ENCODE results near the gene DGKI. TPM values are rescaled to one million over a fixed set of nuclear protein-coding genes. Genes with fewer than 3 reads are reported as not detected.

The DGKI gene
- total and polyA plus RNA-seq, 2 experiments from 2014 or later = 0.16 to 1.0 TPM

DNA sequence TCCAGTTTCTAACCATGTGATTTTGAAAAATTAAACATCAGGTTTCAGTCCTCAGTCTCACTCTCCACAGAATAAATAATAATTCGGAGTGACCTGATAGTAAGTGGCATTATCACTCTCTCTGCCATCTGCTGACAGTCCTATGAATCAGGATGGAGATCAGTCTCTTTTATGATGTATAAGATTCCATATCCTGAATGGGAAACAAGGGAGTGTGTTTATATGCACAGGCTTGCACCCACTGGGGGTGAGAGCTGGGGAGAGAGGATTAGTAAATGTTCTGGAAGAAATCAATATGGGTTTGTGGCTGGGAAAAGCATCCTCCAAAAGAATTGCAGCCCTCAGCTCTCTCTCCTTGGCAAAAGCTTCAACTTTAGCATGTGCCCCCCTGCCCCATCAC is 45.3 kb downstream of the DGKI start:
- H3K27me3 ChIP-seq (ENCODE audit: insufficient read depth) = no peaks in the 10 kb centered on the region
- H3K9me2 ChIP-seq (ENCODE audit: insufficient read depth) = peaks cover 6% of the 10 kb centered on the region; the same call in 1 of the 2 replicates
- ATAC-seq (no peak), DNase-seq (ENCODE audit: low spot score) (no peak)
- H3K4me2 ChIP-seq = no peak overlapping the region
- Mint-ChIP-seq H3K27ac (no peak overlapping the region), H3K4me3 (no peak overlapping the region), H3K9me3 (0 out of 3 replicates have a peak, but pooled peaks cover 2% of the 10 kb centered on the region), H3K27me3 (ENCODE audit: insufficient read depth, low read depth, poor library complexity) (no peaks in the 10 kb centered on the region), H3K36me3 (ENCODE audit: low read depth) (peaks cover under 1% of the 10 kb centered on the region; the same call in 1 of the 3 replicates), H3K4me1 (peaks cover 21% of the 10 kb centered on the region)
- no peaks in the 10 kb centered on the region for H4K20me1 ChIP-seq (replicated peaks; ENCODE audit: insufficient read depth)
- no peak overlapping the region for H2AFZ ChIP-seq
- H3F3A ChIP-seq (replicated peaks; ENCODE audit: low read depth) = no peaks in the 10 kb centered on the region
- H3K36me3 ChIP-seq (ENCODE audit: insufficient read depth) = no peaks in the 10 kb centered on the region
- no peaks in the 10 kb centered on the region for H3K79me2 ChIP-seq (replicated peaks; ENCODE audit: insufficient read depth)
- no peak for TF ChIP-seq JUNB (IDR thresholded peaks at IDR 0.05; ENCODE audit: unreplicated experiment)
- TF ChIP-seq, protein P1, sequence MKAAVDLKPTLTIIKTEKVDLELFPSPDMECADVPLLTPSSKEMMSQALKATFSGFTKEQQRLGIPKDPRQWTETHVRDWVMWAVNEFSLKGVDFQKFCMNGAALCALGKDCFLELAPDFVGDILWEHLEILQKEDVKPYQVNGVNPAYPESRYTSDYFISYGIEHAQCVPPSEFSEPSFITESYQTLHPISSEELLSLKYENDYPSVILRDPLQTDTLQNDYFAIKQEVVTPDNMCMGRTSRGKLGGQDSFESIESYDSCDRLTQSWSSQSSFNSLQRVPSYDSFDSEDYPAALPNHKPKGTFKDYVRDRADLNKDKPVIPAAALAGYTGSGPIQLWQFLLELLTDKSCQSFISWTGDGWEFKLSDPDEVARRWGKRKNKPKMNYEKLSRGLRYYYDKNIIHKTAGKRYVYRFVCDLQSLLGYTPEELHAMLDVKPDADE (IDR thresholded peaks at IDR 0.05) = no peak
- TF ChIP-seq, protein P2, sequence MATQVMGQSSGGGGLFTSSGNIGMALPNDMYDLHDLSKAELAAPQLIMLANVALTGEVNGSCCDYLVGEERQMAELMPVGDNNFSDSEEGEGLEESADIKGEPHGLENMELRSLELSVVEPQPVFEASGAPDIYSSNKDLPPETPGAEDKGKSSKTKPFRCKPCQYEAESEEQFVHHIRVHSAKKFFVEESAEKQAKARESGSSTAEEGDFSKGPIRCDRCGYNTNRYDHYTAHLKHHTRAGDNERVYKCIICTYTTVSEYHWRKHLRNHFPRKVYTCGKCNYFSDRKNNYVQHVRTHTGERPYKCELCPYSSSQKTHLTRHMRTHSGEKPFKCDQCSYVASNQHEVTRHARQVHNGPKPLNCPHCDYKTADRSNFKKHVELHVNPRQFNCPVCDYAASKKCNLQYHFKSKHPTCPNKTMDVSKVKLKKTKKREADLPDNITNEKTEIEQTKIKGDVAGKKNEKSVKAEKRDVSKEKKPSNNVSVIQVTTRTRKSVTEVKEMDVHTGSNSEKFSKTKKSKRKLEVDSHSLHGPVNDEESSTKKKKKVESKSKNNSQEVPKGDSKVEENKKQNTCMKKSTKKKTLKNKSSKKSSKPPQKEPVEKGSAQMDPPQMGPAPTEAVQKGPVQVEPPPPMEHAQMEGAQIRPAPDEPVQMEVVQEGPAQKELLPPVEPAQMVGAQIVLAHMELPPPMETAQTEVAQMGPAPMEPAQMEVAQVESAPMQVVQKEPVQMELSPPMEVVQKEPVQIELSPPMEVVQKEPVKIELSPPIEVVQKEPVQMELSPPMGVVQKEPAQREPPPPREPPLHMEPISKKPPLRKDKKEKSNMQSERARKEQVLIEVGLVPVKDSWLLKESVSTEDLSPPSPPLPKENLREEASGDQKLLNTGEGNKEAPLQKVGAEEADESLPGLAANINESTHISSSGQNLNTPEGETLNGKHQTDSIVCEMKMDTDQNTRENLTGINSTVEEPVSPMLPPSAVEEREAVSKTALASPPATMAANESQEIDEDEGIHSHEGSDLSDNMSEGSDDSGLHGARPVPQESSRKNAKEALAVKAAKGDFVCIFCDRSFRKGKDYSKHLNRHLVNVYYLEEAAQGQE (IDR thresholded peaks at IDR 0.05; ENCODE audit: unreplicated experiment) = no peak
- no peak for TF ChIP-seq STAT1 (IDR thresholded peaks at IDR 0.05; ENCODE audit: unreplicated experiment)
- TF ChIP-seq ZNF114 (CRISPR knock-in tag; IDR thresholded peaks at IDR 0.05) = no peak
- no peak for TF ChIP-seq ZNF331 (CRISPR knock-in tag; IDR thresholded peaks at IDR 0.05; ENCODE audit: low read depth)
- TF ChIP-seq, protein P3, sequence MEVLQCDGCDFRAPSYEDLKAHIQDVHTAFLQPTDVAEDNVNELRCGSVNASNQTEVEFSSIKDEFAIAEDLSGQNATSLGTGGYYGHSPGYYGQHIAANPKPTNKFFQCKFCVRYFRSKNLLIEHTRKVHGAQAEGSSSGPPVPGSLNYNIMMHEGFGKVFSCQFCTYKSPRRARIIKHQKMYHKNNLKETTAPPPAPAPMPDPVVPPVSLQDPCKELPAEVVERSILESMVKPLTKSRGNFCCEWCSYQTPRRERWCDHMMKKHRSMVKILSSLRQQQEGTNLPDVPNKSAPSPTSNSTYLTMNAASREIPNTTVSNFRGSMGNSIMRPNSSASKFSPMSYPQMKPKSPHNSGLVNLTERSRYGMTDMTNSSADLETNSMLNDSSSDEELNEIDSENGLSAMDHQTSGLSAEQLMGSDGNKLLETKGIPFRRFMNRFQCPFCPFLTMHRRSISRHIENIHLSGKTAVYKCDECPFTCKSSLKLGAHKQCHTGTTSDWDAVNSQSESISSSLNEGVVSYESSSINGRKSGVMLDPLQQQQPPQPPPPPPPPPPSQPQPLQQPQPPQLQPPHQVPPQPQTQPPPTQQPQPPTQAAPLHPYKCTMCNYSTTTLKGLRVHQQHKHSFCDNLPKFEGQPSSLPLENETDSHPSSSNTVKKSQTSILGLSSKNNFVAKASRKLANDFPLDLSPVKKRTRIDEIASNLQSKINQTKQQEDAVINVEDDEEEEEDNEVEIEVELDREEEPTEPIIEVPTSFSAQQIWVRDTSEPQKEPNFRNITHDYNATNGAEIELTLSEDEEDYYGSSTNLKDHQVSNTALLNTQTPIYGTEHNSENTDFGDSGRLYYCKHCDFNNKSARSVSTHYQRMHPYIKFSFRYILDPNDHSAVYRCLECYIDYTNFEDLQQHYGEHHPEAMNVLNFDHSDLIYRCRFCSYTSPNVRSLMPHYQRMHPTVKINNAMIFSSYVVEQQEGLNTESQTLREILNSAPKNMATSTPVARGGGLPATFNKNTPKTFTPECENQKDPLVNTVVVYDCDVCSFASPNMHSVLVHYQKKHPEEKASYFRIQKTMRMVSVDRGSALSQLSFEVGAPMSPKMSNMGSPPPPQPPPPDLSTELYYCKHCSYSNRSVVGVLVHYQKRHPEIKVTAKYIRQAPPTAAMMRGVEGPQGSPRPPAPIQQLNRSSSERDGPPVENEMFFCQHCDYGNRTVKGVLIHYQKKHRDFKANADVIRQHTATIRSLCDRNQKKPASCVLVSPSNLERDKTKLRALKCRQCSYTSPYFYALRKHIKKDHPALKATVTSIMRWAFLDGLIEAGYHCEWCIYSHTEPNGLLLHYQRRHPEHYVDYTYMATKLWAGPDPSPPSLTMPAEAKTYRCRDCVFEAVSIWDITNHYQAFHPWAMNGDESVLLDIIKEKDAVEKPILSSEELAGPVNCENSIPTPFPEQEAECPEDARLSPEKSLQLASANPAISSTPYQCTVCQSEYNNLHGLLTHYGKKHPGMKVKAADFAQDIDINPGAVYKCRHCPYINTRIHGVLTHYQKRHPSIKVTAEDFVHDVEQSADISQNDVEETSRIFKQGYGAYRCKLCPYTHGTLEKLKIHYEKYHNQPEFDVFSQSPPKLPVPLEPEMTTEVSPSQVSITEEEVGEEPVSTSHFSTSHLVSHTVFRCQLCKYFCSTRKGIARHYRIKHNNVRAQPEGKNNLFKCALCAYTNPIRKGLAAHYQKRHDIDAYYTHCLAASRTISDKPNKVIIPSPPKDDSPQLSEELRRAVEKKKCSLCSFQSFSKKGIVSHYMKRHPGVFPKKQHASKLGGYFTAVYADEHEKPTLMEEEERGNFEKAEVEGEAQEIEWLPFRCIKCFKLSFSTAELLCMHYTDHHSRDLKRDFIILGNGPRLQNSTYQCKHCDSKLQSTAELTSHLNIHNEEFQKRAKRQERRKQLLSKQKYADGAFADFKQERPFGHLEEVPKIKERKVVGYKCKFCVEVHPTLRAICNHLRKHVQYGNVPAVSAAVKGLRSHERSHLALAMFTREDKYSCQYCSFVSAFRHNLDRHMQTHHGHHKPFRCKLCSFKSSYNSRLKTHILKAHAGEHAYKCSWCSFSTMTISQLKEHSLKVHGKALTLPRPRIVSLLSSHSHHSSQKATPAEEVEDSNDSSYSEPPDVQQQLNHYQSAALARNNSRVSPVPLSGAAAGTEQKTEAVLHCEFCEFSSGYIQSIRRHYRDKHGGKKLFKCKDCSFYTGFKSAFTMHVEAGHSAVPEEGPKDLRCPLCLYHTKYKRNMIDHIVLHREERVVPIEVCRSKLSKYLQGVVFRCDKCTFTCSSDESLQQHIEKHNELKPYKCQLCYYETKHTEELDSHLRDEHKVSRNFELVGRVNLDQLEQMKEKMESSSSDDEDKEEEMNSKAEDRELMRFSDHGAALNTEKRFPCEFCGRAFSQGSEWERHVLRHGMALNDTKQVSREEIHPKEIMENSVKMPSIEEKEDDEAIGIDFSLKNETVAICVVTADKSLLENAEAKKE (CRISPR knock-in tag; IDR thresholded peaks at IDR 0.05) = no peak
- TF ChIP-seq EZH2 (IDR thresholded peaks at IDR 0.05; ENCODE audit: low read depth, unreplicated experiment) = no peak
- no peak for TF ChIP-seq EZH2phosphoT487 (IDR thresholded peaks at IDR 0.05; ENCODE audit: unreplicated experiment)
- TF ChIP-seq NANOG (IDR thresholded peaks at IDR 0.05; ENCODE audit: borderline replicate concordance) = no peak
- no peak for TF ChIP-seq POLR2AphosphoS5 (IDR thresholded peaks at IDR 0.05; ENCODE audit: low read depth)
- TF ChIP-seq, protein P4, sequence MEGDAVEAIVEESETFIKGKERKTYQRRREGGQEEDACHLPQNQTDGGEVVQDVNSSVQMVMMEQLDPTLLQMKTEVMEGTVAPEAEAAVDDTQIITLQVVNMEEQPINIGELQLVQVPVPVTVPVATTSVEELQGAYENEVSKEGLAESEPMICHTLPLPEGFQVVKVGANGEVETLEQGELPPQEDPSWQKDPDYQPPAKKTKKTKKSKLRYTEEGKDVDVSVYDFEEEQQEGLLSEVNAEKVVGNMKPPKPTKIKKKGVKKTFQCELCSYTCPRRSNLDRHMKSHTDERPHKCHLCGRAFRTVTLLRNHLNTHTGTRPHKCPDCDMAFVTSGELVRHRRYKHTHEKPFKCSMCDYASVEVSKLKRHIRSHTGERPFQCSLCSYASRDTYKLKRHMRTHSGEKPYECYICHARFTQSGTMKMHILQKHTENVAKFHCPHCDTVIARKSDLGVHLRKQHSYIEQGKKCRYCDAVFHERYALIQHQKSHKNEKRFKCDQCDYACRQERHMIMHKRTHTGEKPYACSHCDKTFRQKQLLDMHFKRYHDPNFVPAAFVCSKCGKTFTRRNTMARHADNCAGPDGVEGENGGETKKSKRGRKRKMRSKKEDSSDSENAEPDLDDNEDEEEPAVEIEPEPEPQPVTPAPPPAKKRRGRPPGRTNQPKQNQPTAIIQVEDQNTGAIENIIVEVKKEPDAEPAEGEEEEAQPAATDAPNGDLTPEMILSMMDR (conservative IDR thresholded peaks at IDR 0.05; ENCODE audit: low read depth in 2 of 2) = no peak
- TF ChIP-seq CREB1 (CRISPR knock-in tag; IDR thresholded peaks at IDR 0.05; ENCODE audit: low read depth) = no peak
- peaks cover 27% of the 10 kb centered on the region for H3K4me1 ChIP-seq (ENCODE audit: insufficient read depth)
- H3K4me3 ChIP-seq = no peak overlapping the region
- H3K27ac ChIP-seq (ENCODE audit: low read depth) = no peak overlapping the region

All from GM23338 (cell line).